Measurements from ENCODE around the gene KRT83.
A peak's percentile ranks its signal among the peaks of the same experiment; 100 is the strongest.

Gene KRT83

DNA sequence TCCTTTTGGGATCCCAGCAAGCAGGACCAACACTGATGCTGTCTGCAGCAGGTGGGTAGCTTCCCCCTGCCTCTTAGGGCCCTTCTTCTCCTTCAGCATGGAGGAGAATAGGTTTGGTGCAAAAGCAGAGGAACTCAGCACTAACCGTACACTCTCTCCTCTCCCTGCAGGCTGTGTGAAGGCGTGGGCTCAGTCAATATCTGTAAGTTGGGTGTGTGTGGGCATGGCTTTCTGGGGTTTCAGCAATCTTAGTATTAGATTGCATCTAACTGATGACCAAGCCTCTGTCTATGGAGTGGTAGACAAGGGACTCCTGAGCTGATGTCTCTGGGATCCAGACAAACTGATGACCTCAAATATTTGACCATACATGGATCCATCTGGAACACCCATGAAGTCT, 31.8 kb upstream of the KRT83 start:
- H3K9me3 ChIP-seq (ENCODE audit: control insufficient read depth, insufficient read depth, low read depth, low read length) = no peaks in the 10 kb centered on the region
- ChIA-PET POLR2A (no interaction called here), CTCF (interaction anchor here (1.1 to 3.5 kb wide), 5 partner anchors 8 to 195 kb away, joined by 3 to 13 read pairs (median 4); no protein-coding TSS in a partner anchor)
- no peak overlapping the region for H3K27ac ChIP-seq (ENCODE audit: extremely low read depth, low read depth, low read length)
- H3K4me1 ChIP-seq (ENCODE audit: control insufficient read depth, insufficient read depth, low read length) = peaks cover 3% of the 10 kb centered on the region; the same call in 1 of the 2 replicates
- H3K4me3 ChIP-seq (ENCODE audit: low read depth, low read length) = no peak overlapping the region
- H3K36me3 ChIP-seq (ENCODE audit: control insufficient read depth in 2 of 2, insufficient read depth in 1 of 2, low read length in 2 of 2) = no peaks in the 10 kb centered on the region
- TF ChIP-seq SALL2 (tag by site-specific recombination; IDR thresholded peaks at IDR 0.05; ENCODE audit: borderline replicate concordance) = no peak
- no peak for TF ChIP-seq ZNF404 (tag by site-specific recombination; IDR thresholded peaks at IDR 0.05)
- TF ChIP-seq EGR2 (tag by site-specific recombination; IDR thresholded peaks at IDR 0.05; ENCODE audit: low read depth) = peak; percentile 53; the same call in 1 of the 2 replicates
- peak; percentile 68 for TF ChIP-seq ZFHX2 (tag by site-specific recombination; conservative IDR thresholded peaks at IDR 0.05)

DNA sequence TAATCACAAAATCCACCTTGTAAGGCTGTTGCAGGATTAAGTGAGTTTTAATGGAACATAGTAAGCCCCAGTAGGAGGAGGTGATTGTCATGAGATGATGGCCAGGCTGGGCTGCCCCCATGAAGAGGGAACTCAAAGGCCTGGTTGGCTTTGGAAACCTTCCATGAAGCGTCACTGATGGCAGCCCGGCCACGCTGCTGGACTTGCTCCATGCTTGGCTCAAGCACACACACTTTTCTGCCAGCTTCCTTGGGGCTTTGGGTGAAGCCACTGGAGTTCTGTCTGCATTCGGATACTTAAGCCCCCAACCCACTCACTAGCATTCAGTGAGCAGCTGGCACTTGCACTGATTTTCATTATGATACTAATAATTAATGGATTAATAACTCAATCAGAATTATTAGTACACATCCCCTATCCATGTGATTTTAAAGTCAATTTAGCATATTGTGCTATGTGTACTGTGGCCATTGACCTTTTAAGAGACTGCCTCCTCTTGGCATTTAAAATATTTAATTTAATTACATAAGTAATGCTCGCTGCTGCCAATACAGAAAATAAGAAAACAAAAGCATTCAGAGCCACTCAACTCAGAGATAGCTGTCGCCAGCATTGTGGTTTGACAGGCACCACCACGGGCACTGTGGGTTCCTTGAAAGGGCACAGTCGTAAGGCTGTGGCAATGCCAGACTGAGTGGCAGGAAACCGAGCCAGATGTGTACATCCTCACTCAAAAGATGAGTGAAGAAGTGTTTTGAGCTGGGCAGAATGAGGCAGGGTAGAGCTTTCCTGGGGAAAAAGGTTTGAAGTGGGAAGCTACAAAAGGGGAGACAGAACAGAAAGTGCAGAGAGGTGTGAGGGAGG, 30.2 kb upstream of the KRT83 start:
- H3K27ac ChIP-seq (ENCODE audit: extremely low read depth, low read depth, low read length) = no peak overlapping the region
- no peaks in the 10 kb centered on the region for H3K36me3 ChIP-seq (ENCODE audit: control insufficient read depth in 2 of 2, insufficient read depth in 1 of 2, low read length in 2 of 2)
- TF ChIP-seq, protein P1, sequence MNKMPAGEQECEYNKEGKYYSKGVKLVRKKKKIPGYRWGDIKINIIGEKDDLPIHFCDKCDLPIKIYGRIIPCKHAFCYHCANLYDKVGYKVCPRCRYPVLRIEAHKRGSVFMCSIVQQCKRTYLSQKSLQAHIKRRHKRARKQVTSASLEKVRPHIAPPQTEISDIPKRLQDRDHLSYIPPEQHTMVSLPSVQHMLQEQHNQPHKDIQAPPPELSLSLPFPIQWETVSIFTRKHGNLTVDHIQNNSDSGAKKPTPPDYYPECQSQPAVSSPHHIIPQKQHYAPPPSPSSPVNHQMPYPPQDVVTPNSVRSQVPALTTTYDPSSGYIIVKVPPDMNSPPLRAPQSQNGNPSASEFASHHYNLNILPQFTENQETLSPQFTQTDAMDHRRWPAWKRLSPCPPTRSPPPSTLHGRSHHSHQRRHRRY (tag by site-specific recombination; IDR thresholded peaks at IDR 0.05) = no peak
- TF ChIP-seq ZNF791 (tag by site-specific recombination; IDR thresholded peaks at IDR 0.05) (no peak), ZSCAN16 (tag by site-specific recombination; IDR thresholded peaks at IDR 0.05) (no peak), ZNF37A (tag by site-specific recombination; IDR thresholded peaks at IDR 0.05) (no peak), ZNF707 (tag by site-specific recombination; IDR thresholded peaks at IDR 0.05) (no peak), ZNF2 (tag by site-specific recombination; IDR thresholded peaks at IDR 0.05) (no peak), KLF9 (tag by site-specific recombination; IDR thresholded peaks at IDR 0.05; ENCODE audit: low read depth) (no peak), SCRT1 (tag by site-specific recombination; IDR thresholded peaks at IDR 0.05; ENCODE audit: borderline replicate concordance) (no peak), ZNF114 (tag by site-specific recombination; IDR thresholded peaks at IDR 0.05) (no peak)
- TF ChIP-seq, protein P2, sequence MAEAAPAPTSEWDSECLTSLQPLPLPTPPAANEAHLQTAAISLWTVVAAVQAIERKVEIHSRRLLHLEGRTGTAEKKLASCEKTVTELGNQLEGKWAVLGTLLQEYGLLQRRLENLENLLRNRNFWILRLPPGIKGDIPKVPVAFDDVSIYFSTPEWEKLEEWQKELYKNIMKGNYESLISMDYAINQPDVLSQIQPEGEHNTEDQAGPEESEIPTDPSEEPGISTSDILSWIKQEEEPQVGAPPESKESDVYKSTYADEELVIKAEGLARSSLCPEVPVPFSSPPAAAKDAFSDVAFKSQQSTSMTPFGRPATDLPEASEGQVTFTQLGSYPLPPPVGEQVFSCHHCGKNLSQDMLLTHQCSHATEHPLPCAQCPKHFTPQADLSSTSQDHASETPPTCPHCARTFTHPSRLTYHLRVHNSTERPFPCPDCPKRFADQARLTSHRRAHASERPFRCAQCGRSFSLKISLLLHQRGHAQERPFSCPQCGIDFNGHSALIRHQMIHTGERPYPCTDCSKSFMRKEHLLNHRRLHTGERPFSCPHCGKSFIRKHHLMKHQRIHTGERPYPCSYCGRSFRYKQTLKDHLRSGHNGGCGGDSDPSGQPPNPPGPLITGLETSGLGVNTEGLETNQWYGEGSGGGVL (tag by site-specific recombination; IDR thresholded peaks at IDR 0.05) = no peak
- ChIA-PET CTCF (interaction anchor here (0.7 to 3.5 kb wide), 9 partner anchors 10 to 204 kb away, joined by 3 to 13 read pairs (median 4); no protein-coding TSS in a partner anchor), POLR2A (no interaction called here)
- H3K9me3 ChIP-seq (ENCODE audit: control insufficient read depth, insufficient read depth, low read depth, low read length) = no peaks in the 10 kb centered on the region
- peaks cover 3% of the 10 kb centered on the region; the same call in 1 of the 2 replicates for H3K4me1 ChIP-seq (ENCODE audit: control insufficient read depth, insufficient read depth, low read length)
- no peak overlapping the region for H3K4me3 ChIP-seq (ENCODE audit: low read depth, low read length)

DNA sequence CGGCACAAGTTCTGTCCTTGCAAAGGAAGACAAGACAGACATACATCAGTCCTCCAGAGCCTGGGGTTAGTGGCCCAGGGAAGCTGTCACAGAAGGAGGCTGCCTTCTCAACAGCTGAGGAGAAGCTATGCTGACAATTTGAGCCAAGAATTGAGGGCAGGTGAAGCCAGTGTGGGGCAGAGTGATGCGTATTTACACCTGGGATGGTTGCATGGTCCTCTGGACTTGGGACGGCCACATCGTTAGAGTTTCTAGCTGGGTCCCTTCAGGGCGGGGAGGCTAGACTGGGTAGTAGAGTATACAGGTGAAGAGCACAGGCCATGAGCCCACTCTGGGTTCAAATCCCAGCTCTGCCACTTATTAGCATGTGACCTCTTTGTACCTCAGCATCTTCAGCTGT, 29.6 kb upstream of the KRT83 start:
- TF ChIP-seq ZNF510 (tag by site-specific recombination; IDR thresholded peaks at IDR 0.05; ENCODE audit: insufficient replicate concordance) = no peak
- TF ChIP-seq OVOL3 (tag by site-specific recombination; IDR thresholded peaks at IDR 0.05) = no peak
- no peak for TF ChIP-seq ZNF335 (tag by site-specific recombination; conservative IDR thresholded peaks at IDR 0.05)
- no peak for TF ChIP-seq MEIS1 (CRISPR knock-in tag; IDR thresholded peaks at IDR 0.05; ENCODE audit: borderline replicate concordance)
- TF ChIP-seq ZNF677 (tag by site-specific recombination; IDR thresholded peaks at IDR 0.05) = no peak
- TF ChIP-seq ZBTB8A (tag by site-specific recombination; IDR thresholded peaks at IDR 0.05) = no peak
- no peak for TF ChIP-seq ZNF660 (tag by site-specific recombination; IDR thresholded peaks at IDR 0.05)
- no peak for TF ChIP-seq ZSCAN16 (tag by site-specific recombination; IDR thresholded peaks at IDR 0.05)
- TF ChIP-seq, protein P3, sequence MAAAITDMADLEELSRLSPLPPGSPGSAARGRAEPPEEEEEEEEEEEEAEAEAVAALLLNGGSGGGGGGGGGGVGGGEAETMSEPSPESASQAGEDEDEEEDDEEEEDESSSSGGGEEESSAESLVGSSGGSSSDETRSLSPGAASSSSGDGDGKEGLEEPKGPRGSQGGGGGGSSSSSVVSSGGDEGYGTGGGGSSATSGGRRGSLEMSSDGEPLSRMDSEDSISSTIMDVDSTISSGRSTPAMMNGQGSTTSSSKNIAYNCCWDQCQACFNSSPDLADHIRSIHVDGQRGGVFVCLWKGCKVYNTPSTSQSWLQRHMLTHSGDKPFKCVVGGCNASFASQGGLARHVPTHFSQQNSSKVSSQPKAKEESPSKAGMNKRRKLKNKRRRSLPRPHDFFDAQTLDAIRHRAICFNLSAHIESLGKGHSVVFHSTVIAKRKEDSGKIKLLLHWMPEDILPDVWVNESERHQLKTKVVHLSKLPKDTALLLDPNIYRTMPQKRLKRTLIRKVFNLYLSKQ (tag by site-specific recombination; IDR thresholded peaks at IDR 0.05; ENCODE audit: borderline replicate concordance) = no peak
- TF ChIP-seq, protein P4, sequence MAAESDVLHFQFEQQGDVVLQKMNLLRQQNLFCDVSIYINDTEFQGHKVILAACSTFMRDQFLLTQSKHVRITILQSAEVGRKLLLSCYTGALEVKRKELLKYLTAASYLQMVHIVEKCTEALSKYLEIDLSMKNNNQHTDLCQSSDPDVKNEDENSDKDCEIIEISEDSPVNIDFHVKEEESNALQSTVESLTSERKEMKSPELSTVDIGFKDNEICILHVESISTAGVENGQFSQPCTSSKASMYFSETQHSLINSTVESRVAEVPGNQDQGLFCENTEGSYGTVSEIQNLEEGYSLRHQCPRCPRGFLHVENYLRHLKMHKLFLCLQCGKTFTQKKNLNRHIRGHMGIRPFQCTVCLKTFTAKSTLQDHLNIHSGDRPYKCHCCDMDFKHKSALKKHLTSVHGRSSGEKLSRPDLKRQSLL (tag by site-specific recombination; IDR thresholded peaks at IDR 0.05) = no peak
- no peak for TF ChIP-seq ZNF76 (tag by site-specific recombination; IDR thresholded peaks at IDR 0.05; ENCODE audit: borderline replicate concordance, low read depth)
- no peak for TF ChIP-seq ZNF302 (tag by site-specific recombination; IDR thresholded peaks at IDR 0.05; ENCODE audit: low read depth)
- TF ChIP-seq MZF1 (tag by site-specific recombination; IDR thresholded peaks at IDR 0.05; ENCODE audit: borderline replicate concordance) = no peak
- POLR2A ChIA-PET = no interaction called here
- H3K4me3 ChIP-seq (ENCODE audit: low read depth, low read length) = no peak overlapping the region
- CTCF ChIA-PET = interaction anchor here (0.6 to 3.5 kb wide), 9 partner anchors 11 to 194 kb away, joined by 3 to 13 read pairs (median 4); no protein-coding TSS in a partner anchor
- H3K4me1 ChIP-seq (ENCODE audit: control insufficient read depth, insufficient read depth, low read length) = peaks cover 3% of the 10 kb centered on the region; the same call in 1 of the 2 replicates
- no peak overlapping the region for H3K27ac ChIP-seq (ENCODE audit: extremely low read depth, low read depth, low read length)
- H3K36me3 ChIP-seq (ENCODE audit: control insufficient read depth in 2 of 2, insufficient read depth in 1 of 2, low read length in 2 of 2) = no peaks in the 10 kb centered on the region
- H3K9me3 ChIP-seq (ENCODE audit: control insufficient read depth, insufficient read depth, low read depth, low read length) = no peaks in the 10 kb centered on the region

Data from HEK293 (cell line).